ENCODE results near the gene TNFAIP8L2. TPM values are rescaled to one million over a fixed set of nuclear protein-coding genes. Genes with fewer than 3 reads are reported as not detected.

TNFAIP8L2 gene
- total RNA-seq, 1 experiment from 2014 or later: not detected

DNA sequence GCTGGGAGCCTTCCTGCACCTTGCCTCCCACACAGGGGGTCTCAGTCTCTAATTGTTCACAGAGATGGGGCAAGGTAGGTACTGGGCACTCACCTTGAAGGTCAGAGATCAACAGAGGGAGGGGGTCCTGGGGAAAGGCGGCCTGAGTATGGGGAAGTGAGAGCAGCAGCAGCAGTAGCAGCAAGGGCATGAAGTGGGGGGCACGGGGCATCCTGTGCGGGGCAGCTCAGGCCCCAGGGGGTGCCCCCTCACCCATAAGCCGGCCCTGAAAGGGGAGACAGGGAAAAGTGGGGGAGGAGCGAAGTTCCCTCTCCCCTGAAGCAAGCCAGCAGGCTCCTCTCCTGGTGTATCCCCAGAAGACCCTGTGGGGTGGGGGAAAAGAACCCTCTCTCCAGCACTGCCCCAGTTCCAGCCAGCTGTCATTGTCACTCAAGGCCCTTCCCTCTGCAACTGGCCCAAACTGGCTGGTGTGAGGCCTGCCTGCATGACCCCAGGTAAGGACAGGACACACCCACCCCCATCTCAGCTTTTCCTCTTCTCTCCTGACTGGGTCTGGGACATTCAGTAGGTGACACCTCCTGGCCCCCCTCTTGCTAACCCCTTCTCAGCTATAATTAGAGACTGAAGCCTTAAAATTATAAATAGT is 13.9 kb upstream of the TNFAIP8L2 start:
- Histone ChIP-seq H3K27ac (peak overlapping the region; percentile 93), H3K36me3 (no peaks in the 10 kb centered on the region), H3K27me3 (no peaks in the 10 kb centered on the region), H3K9me3 (replicated peaks) (no peaks in the 10 kb centered on the region), H3K4me1 (peaks cover 29% of the 10 kb centered on the region), H3K4me3 (peak overlapping the region; percentile 20)
- DNase-seq: peak; percentile 95 to 96

DNA sequence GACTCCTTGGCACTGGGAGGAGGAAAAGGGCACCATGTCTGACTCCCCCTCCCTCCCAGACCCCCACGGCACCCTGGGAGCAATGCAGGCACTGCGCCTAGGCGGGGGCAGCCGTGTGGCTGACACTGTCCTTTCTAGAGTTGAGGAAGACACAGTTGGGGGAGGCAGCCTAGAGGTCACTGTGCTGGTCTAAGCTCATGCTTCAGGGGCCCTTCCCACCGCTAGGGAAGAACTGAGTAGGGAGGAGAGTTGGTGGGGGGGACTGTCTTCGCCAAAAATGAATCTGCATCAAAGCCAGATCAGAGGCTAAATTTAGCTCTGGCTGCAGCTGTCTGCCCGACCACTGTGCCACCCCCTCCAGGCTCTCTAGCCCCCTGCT is 13.4 kb upstream of the TNFAIP8L2 start:
- H3K4me3 ChIP-seq: peak overlapping the region; percentile 20
- no peaks in the 10 kb centered on the region for H3K9me3 ChIP-seq (replicated peaks)
- peaks cover 30% of the 10 kb centered on the region for H3K4me1 ChIP-seq
- H3K27ac ChIP-seq: peak overlapping the region; percentile 93
- no peaks in the 10 kb centered on the region for H3K27me3 ChIP-seq
- no peaks in the 10 kb centered on the region for H3K36me3 ChIP-seq
- peak; percentile 74 to 78 for DNase-seq

DNA sequence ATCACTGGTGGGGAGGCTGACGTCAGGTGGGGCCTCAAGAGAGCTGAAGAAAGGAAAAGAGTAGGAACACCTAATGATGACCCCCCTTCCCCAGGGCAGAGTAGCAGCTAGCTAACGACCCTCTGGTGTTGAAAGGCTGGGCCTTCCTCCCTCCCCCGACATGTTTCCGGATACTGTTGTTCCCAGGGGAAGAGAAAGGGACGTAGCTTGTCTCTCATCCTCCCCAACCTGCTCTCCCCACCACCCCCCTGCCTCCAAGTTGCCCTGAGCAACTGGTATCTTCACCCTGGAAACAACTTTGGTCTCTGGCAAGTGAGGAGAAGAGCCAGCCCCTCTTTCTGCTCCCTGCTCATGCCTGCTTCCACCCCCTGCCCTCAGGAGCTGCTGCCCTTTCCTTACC is 12.5 kb upstream of the TNFAIP8L2 start:
- H3K9me3 ChIP-seq (replicated peaks): no peaks in the 10 kb centered on the region
- H3K4me3 ChIP-seq: no peak overlapping the region
- no peaks in the 10 kb centered on the region for H3K27me3 ChIP-seq
- peaks cover 30% of the 10 kb centered on the region for H3K4me1 ChIP-seq
- DNase-seq: no peak
- H3K27ac ChIP-seq: no peak overlapping the region; the same call in 1 of the 2 replicates
- H3K36me3 ChIP-seq: no peaks in the 10 kb centered on the region

DNA sequence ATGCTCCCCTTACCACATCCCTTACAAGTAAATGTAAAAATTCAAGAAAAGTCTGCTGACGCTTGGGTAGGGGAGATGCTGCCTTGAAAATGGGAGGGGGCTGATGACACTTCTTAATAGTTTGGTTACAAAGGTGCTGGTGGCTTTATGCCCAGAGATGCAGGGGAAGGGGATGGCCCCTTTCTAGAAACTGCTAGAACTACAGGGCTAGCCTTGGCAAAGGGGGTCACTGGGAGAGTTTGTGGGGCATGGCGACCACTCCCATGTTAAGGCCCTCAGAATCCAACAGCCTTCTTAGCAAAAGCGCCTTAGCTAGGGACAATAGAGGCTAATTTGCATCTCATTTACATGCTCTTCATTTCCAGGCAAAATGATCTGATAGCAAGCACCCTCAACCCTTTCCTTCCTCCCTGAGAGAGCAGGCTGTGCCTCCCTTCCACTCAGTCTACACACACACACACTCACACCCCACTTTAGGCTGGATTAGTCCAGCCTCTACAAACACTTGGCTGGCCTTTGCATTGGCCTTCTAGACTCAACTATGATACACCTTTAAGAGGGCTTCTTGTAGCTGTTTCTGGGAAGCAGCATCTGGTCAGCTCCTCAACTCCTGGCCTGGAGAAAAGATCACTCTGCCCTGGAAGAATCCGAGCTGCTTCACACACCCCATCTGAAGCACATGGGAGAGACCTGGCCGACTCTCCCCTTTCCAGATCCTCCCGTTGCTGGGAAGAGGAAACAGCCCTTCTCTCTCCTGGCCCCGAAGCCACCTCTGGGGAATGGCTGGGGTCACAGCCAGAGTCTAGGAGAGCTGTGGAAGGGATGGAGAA is 11.8 kb upstream of the TNFAIP8L2 start:
- Histone ChIP-seq H3K4me3 (peak overlapping the region; percentile 65), H3K9me3 (replicated peaks) (no peaks in the 10 kb centered on the region), H3K4me1 (peaks cover 30% of the 10 kb centered on the region), H3K27ac (no peak overlapping the region), H3K36me3 (no peaks in the 10 kb centered on the region), H3K27me3 (no peaks in the 10 kb centered on the region)
- DNase-seq: peak in 1 of 2 experiments; percentile 28

DNA sequence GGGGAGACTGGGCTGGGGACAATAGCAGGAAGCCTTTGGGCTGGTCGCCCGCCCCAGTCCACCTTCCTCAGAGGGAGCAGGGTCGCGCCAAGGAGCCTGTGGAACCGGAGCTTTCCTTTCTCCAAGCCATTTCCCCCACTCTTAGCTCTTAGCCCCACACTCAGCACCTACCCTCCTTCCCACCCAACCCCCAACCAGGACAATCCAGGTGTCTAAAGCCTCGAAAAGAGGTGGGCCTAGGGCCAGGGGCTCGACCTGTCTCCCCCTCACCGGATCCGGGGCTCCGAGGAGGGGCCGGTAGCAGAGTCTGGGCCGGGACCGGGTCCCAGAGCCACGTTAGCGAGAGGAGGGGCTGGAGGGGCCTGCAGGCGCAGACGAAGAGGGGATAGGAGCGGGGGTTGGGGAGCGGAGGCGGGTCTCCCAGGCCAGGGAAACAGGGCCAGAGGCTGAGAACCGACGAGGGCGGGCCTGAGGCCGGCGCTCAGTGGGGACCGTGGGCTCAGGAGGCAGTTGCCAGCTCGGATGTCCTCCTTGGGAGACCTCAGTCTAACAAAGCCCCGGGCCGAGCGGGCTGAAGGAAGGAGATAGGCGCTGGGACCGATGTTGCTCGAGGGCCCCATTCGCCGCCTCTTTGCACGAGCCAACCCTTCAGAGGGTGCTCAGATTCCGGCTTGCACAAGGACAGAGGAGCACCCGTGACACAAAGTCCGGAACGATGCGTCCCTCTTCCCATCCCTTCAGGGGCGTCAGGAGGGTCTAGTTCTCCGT is 11.0 kb upstream of the TNFAIP8L2 start:
- H3K27me3 ChIP-seq: no peaks in the 10 kb centered on the region
- DNase-seq: peak; percentile 46 to 52
- H3K4me3 ChIP-seq: peak overlapping the region; percentile 65
- peak overlapping the region; percentile 13; the same call in 1 of the 2 replicates for H3K27ac ChIP-seq
- H3K4me1 ChIP-seq: peaks cover 30% of the 10 kb centered on the region
- H3K36me3 ChIP-seq: no peaks in the 10 kb centered on the region
- H3K9me3 ChIP-seq (replicated peaks): no peaks in the 10 kb centered on the region

DNA sequence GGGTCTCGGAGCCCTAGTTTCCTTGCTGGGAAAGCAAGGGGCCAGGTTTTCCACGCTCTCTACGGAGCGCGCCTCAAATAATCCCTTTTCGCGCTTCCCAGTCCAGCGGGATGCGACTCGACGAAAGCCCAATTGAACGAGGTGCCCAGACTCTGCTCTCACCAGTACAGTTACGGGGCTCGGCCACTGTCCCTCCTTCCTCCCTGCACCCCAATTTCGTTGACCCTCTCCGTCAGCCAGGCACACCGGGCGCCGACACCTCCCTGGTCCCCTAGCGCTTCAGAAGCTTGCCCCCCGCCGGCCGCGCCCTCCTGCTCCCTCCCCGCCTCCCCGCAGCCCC is 10.4 kb upstream of the TNFAIP8L2 start:
- Histone ChIP-seq H3K27me3 (no peaks in the 10 kb centered on the region), H3K27ac (peak overlapping the region; percentile 13; the same call in 1 of the 2 replicates), H3K4me3 (peak overlapping the region; percentile 65), H3K4me1 (peaks cover 30% of the 10 kb centered on the region), H3K36me3 (no peaks in the 10 kb centered on the region), H3K9me3 (replicated peaks) (no peaks in the 10 kb centered on the region)
- no peak for DNase-seq

DNA sequence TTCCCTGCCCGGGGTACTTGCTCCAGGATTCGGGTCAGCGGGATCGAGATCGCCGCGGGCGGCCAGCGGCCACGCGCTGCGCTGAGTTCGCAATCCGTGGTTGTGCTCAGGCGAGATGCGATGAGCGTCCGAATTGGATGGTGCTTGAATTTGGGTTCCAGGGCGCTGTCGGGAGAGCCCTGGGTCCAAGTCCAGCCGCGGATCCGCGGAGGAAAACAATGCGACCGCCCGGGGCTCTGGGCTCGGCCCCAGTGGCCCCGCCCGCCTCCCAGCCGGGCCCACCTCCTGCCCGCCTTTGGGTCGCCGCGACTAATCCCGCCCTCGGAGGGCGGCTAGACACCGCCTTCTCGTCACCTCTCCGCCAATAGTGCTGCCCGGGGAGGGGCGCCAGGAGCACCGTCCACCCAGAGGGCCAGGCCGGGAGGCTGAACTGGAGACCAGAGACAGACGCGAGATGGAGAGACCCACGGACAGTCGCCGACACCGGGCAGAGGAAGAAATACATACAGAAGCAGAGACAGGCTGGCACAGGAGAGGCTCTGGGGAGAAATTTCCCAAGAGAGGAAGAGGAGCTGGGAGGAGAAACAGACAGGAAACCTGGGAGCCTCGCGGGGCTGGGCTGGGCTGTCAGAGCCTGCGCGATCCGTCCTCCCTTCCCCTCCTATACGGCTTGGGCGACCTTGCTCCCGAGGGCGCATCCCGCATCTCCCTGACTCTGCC is 9.9 kb upstream of the TNFAIP8L2 start, which contains the start of gene SEMA6C:
Gene SEMA6C, minus strand, starts transcription at position 220 of the 720 bp plus-strand sequence. CDS start 4,010 bp downstream, outside the sequence.
- H3K27ac ChIP-seq: peak within 1 kb of the TSS; percentile 13; the same call in 1 of the 2 replicates
- H3K36me3 ChIP-seq: no peaks in the 10 kb centered on the region
- H3K27me3 ChIP-seq: no peaks in the 10 kb centered on the region
- peaks cover 30% of the 10 kb centered on the region for H3K4me1 ChIP-seq
- peak within 1 kb of the TSS; percentile 65 for H3K4me3 ChIP-seq
- H3K9me3 ChIP-seq (replicated peaks): no peaks in the 10 kb centered on the region
- peak; percentile 93 to 94 for DNase-seq

DNA sequence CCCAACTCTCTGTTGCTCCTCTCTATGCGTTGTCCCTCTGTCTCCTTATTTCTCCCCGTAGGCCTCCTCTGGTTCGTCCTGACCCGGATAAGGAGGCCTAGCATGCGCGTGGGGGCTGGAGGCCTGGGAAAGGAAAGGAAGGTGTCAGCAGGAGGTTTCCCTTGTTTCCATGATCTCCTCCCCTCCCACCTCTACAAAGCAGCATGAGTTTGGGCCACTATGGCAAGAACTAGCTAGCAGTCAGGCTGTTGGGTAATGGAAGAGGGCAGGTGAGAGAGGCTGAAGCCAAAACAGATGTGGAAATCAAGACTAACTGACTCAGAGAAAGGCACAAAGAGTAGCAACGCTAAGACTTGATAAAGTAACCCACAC is 9.3 kb upstream of the TNFAIP8L2 start:
- no peak overlapping the region for H3K27ac ChIP-seq
- H3K4me1 ChIP-seq: peaks cover 25% of the 10 kb centered on the region
- no peaks in the 10 kb centered on the region for H3K9me3 ChIP-seq (replicated peaks)
- no peaks in the 10 kb centered on the region for H3K36me3 ChIP-seq
- DNase-seq: peak in 1 of 2 experiments; percentile 18
- peak overlapping the region; percentile 65 for H3K4me3 ChIP-seq
- no peaks in the 10 kb centered on the region for H3K27me3 ChIP-seq

DNA sequence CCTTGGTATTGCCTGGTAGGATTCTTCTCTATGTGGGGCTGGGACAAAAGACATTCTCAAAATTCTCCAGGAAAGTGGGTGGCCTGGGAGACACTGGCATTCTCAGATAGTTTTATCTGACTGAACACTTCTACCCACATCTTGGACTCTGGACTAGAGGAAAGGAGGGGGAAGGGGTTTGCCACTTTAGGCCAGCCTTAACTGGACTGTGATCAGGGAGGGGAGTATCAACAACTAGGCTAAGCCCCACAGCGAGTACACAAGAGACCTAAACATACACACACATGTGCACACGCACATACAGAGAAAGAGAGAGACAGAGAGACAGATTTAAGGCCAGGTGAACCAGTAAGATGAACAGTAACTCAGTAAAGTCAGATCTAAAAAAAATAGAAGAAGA is 8.8 kb upstream of the TNFAIP8L2 start:
- H3K27ac ChIP-seq: no peak overlapping the region
- no peaks in the 10 kb centered on the region for H3K36me3 ChIP-seq
- no peak for DNase-seq
- H3K4me3 ChIP-seq: no peak overlapping the region
- no peaks in the 10 kb centered on the region for H3K9me3 ChIP-seq (replicated peaks)
- peaks cover 20% of the 10 kb centered on the region for H3K4me1 ChIP-seq
- no peaks in the 10 kb centered on the region for H3K27me3 ChIP-seq

DNA sequence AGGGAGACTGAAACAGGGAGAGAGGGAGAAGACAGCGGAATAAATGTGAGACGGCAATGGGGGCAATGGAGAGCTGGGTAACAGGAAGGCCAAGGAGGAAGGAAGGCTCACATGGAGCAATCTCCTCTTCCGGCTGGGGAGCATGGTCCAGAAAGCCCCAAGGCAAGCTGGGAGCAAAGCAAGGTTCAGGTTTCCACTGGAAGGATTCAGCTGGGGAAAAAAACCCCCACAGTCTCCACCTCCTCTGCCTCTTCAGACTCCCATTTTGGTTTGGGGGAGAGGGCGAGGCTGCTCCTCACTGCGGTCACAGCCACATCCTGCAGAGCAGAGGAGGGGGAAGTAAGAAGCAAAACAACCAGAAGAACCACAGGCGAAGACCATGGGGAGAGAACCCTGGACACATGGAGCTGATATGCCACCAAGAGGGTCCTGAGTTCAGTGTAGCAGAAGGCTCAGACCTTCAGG is 650 bp downstream of the TNFAIP8L2 start:
- no peak for DNase-seq
- no peak overlapping the region for H3K4me3 ChIP-seq
- no peaks in the 10 kb centered on the region for H3K9me3 ChIP-seq (replicated peaks)
- peaks cover 5% of the 10 kb centered on the region; the same call in 1 of the 2 replicates for H3K36me3 ChIP-seq
- H3K27ac ChIP-seq: no peak overlapping the region
- no peaks in the 10 kb centered on the region for H3K27me3 ChIP-seq
- H3K4me1 ChIP-seq: no peaks in the 10 kb centered on the region

DNA sequence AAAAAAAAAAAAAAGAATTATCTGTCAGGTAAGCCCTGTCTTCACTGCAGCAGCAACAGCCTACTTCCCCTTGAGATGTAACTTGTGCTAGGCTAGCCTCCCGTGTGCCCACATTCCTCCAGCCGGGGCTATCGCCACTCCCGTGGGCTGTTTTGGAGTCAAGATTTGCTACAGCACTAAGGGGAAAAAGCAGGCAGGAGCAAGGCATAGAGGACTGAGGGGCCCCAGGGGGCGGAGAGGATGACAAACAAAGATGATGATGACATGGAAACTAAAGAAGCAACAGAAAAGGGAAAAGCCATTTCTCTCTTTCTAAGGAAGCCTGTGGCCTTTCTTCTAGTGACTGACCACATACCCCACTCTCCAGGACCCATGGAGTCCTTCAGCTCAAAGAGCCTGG is 1.9 kb downstream of the TNFAIP8L2 start:
- H3K4me3 ChIP-seq: no peak overlapping the region
- H3K27ac ChIP-seq: no peak overlapping the region
- DNase-seq: no peak
- H3K9me3 ChIP-seq (replicated peaks): no peaks in the 10 kb centered on the region
- H3K4me1 ChIP-seq: no peaks in the 10 kb centered on the region
- H3K27me3 ChIP-seq: no peaks in the 10 kb centered on the region
- peaks cover 5% of the 10 kb centered on the region; the same call in 1 of the 2 replicates for H3K36me3 ChIP-seq

DNA sequence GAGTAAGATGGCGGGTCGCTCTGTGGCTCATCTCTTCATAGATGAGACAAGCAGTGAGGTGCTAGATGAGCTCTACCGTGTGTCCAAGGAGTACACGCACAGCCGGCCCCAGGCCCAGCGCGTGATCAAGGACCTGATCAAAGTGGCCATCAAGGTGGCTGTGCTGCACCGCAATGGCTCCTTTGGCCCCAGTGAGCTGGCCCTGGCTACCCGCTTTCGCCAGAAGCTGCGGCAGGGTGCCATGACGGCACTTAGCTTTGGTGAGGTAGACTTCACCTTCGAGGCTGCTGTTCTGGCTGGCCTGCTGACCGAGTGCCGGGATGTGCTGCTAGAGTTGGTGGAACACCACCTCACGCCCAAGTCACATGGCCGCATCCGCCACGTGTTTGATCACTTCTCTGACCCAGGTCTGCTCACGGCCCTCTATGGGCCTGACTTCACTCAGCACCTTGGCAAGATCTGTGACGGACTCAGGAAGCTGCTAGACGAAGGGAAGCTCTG is 2.4 kb downstream of the TNFAIP8L2 start:
- DNase-seq: no peak
- Histone ChIP-seq H3K36me3 (peaks cover 5% of the 10 kb centered on the region; the same call in 1 of the 2 replicates), H3K4me1 (no peaks in the 10 kb centered on the region), H3K9me3 (replicated peaks) (no peaks in the 10 kb centered on the region), H3K27ac (no peak overlapping the region), H3K4me3 (no peak overlapping the region), H3K27me3 (no peaks in the 10 kb centered on the region)

DNA sequence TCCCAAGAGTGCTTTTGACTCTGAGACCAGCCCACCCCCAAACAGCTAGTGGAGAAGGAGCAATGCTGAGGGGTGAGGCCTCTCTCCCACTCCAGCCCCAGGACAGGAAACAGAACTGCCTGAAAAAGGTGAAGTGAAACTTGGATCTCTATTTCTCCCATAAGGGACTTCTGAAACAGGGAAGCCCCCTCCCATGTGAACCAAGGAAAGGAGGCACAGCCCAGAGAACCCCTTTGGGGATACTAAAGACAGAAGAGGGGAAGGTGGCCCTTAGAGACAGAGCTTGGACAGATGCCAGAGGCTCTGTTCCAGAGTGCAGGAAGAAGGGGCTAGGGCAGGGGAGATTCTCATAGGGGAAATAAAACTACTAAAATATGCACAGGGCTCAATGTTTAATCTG is 2.9 kb downstream of the TNFAIP8L2 start:
- no peaks in the 10 kb centered on the region for H3K27me3 ChIP-seq
- H3K4me3 ChIP-seq: no peak overlapping the region
- no peak overlapping the region for H3K27ac ChIP-seq
- H3K36me3 ChIP-seq: peaks cover 5% of the 10 kb centered on the region; the same call in 1 of the 2 replicates
- no peaks in the 10 kb centered on the region for H3K4me1 ChIP-seq
- H3K9me3 ChIP-seq (replicated peaks): no peaks in the 10 kb centered on the region
- no peak for DNase-seq

DNA sequence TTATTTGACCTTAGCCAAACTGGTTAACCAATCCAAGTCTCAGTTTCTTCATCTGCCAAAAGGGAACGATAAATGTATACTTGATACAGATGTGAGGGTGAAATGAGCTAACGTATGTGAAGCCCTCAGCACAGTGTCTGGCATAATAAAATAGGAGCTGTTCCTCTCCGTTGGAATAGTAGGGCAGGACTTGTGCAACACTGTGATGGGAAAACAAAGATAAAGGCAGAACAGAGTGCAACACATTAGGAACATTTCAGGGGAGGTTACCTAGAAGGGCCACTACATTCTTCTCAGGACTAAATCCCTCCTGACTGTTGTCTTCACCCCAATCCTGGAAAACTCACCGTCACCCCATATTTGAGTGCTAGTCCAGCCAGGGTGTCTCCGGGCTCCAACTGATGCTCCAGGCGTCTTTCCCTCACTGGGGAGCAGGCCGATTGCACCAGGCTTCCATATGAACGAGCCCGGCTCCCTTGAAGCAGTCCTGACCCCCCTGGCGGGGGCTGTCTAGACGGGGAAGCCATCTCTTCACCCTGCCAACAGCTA is 8.4 kb downstream of the TNFAIP8L2 start:
- Histone ChIP-seq H3K27me3 (no peaks in the 10 kb centered on the region), H3K9me3 (replicated peaks) (no peaks in the 10 kb centered on the region), H3K4me1 (no peaks in the 10 kb centered on the region), H3K36me3 (peaks cover 15% of the 10 kb centered on the region), H3K4me3 (peak overlapping the region; percentile 76), H3K27ac (peak overlapping the region; percentile 42; the same call in 1 of the 2 replicates)
- DNase-seq: no peak
